Suprapubic skin (tissue), 3 donors: ENCODE measurements around the gene GOT1.

Source experiments
- EP300 ChIP-seq: sonication (generic); formaldehyde crosslinking; IDR thresholded peaks from one replicate; pipeline ENCODE4 v1.6.1; 2017; ENCODE audit warnings: antibody characterized with exemption
- POLR2A ChIP-seq, 2 donors: fragments of 450-650 bp; IDR thresholded peaks; one replicate each; pipeline ENCODE4 v1.6.1; 2017; ENCODE audit warnings: antibody characterized with exemption in 2 of 2, mild to moderate bottlenecking in 2 of 2, moderate library complexity in 2 of 2
- TF ChIP-seq, protein P1 (sequence below), 2 donors: fragments of 200-600 bp in 1 of 2; fragments of 450-650 bp in 1 of 2; sonication (generic) in 1 of 2; IDR thresholded peaks; one replicate each; pipeline ENCODE4 v1.5.1; 2016 to 2019; ENCODE audit warnings: antibody characterized with exemption in 2 of 2, mild to moderate bottlenecking in 1 of 2, moderate library complexity in 1 of 2

DNA sequence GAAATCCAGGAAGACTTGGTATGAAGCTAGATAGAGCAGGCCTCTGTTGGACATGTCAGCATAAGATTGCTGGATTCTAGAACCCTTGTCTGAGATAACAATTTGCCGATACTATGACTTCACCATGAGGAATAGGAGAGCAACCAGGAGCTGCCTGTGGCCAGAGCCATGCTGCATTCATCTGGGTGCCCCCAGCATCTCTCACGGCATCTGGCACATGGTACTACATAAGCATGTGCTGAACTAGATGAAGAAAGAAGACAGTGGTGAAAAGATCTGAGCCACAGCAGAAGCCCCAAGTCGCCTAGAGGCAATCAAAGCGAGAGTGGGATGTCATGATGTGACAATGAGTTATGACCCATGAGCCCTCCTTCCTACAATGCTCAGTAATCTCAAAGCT is 19.5 kb downstream of the GOT1 start:
- TF ChIP-seq, protein P1, sequence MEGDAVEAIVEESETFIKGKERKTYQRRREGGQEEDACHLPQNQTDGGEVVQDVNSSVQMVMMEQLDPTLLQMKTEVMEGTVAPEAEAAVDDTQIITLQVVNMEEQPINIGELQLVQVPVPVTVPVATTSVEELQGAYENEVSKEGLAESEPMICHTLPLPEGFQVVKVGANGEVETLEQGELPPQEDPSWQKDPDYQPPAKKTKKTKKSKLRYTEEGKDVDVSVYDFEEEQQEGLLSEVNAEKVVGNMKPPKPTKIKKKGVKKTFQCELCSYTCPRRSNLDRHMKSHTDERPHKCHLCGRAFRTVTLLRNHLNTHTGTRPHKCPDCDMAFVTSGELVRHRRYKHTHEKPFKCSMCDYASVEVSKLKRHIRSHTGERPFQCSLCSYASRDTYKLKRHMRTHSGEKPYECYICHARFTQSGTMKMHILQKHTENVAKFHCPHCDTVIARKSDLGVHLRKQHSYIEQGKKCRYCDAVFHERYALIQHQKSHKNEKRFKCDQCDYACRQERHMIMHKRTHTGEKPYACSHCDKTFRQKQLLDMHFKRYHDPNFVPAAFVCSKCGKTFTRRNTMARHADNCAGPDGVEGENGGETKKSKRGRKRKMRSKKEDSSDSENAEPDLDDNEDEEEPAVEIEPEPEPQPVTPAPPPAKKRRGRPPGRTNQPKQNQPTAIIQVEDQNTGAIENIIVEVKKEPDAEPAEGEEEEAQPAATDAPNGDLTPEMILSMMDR (IDR thresholded peaks at IDR 0.05): no peak
- TF ChIP-seq POLR2A (IDR thresholded peaks at IDR 0.05) (no peak), EP300 (no peak)
